GM19452 (cell line): ENCODE results near the gene PGRMC2.

ENCODE experiments used
- ATAC-seq: cut with Tn5 transposase; IDR thresholded peaks from one replicate; pipeline ENCODE4 v1.9.1; 2021; ENCODE audit not compliant: unreplicated experiment

Gene PGRMC2

GRCh38 chr4:128221586-128221985 lies 66.0 kb downstream of the PGRMC2 start:
- ATAC-seq = no peak

- peak; percentile 63 for ATAC-seq
Measured at GRCh38 chr4:128220286-128221235, 67.1 kb downstream of the PGRMC2 start.
